ENCODE measurements around the gene ENDOV.

ENDOV gene

DNA sequence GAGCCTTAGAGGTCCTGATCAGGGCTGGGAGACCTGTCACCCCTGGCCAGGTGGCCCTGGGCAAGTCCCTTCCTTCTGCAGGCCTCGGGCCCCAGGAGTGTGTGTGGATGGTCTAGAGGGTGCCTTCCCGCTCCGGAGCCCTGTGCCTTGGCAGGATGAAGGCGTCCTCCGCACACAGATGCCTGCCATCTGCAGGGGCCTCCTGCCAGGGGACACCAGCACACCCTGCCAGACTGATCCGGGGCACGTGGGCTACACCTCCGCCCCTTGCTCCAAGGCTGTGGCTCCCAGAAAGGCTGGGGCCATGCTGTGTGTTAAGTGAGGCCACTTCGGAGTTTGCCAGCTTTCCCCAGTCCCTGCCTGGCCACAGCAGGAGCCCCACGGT, 30.8 kb downstream of the ENDOV start:
- TF ChIP-seq, protein P1, sequence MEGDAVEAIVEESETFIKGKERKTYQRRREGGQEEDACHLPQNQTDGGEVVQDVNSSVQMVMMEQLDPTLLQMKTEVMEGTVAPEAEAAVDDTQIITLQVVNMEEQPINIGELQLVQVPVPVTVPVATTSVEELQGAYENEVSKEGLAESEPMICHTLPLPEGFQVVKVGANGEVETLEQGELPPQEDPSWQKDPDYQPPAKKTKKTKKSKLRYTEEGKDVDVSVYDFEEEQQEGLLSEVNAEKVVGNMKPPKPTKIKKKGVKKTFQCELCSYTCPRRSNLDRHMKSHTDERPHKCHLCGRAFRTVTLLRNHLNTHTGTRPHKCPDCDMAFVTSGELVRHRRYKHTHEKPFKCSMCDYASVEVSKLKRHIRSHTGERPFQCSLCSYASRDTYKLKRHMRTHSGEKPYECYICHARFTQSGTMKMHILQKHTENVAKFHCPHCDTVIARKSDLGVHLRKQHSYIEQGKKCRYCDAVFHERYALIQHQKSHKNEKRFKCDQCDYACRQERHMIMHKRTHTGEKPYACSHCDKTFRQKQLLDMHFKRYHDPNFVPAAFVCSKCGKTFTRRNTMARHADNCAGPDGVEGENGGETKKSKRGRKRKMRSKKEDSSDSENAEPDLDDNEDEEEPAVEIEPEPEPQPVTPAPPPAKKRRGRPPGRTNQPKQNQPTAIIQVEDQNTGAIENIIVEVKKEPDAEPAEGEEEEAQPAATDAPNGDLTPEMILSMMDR (IDR thresholded peaks at IDR 0.05; ENCODE audit: extremely low read depth, insufficient read depth, missing control alignments) = no peak
- in situ Hi-C loops (cut with MboI; ENCODE audit: low pct_unique_long_range_greater_than_20kb, low sequenced_read_pairs, unreplicated experiment) = no loop called here
- DNase-seq (ENCODE audit: low spot score) = no peak

DNA sequence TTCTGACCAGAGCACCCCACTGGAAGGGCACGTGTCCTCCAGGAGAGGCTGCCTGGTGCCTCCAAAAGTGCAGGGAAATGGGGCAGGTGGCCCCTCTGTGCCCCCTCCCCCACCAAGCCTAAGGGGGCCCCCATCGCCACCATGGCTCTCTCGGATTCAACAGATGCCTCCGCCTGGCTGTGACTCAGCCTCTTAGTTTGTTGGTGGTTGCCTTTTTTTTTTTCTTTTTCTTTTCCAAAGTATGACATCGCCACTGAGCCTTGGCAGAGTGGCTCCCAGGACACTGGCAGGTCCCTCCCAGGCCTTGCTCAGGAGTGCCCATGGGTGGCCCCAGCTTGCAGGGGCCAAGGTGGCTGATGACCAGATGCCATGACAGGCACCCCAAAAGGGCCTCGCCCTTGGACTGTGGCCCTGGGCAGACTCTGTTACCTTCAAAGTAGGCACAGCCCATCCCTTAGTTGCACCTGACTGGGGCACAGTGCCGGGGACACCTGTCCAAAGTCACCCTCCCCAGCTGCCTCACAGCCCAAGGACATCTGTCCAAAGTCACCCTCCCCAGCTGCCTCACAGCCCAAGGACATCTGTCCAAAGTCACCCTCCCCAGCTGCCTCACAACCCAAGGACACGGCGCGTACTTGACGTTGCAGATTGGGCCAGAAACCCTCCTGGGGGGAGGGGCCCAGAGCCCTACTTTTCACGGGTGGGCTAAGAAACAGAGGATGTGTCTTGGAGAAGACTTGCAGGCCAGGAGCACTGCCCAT, 31.9 kb downstream of the ENDOV start:
- in situ Hi-C loops (cut with MboI; ENCODE audit: low pct_unique_long_range_greater_than_20kb, low sequenced_read_pairs, unreplicated experiment) = no loop called here
- DNase-seq (ENCODE audit: low spot score) = no peak

DNA sequence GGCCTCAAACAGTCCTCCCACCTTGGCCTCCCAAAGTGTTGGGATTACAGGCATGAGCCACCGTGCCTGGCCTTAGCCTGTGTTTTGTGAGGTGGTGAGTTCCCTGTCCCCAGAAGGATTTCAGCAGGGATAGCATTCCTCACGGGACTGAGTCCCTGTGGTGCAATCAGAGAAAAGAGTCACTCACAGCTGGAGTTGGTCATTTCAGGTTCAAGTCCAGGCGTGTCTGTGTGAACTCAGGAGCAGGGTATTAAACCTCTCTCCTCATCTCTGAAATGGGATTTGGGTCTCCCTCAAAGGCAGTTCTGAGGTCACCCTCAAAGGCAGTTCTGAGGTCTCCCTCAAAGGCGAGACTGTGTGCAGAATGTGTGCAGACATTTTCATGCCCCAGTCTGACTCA, 32.8 kb downstream of the ENDOV start:
- in situ Hi-C loops (cut with MboI; ENCODE audit: low pct_unique_long_range_greater_than_20kb, low sequenced_read_pairs, unreplicated experiment) = no loop called here
- TF ChIP-seq, protein P1 (IDR thresholded peaks at IDR 0.05; ENCODE audit: extremely low read depth, insufficient read depth, missing control alignments) = no peak
- DNase-seq (ENCODE audit: low spot score) = no peak

More for the DNA sequence above, 31.9 kb downstream of the ENDOV start:
- TF ChIP-seq, protein P1 (IDR thresholded peaks at IDR 0.05; ENCODE audit: extremely low read depth, insufficient read depth, missing control alignments) = no peak

DNA sequence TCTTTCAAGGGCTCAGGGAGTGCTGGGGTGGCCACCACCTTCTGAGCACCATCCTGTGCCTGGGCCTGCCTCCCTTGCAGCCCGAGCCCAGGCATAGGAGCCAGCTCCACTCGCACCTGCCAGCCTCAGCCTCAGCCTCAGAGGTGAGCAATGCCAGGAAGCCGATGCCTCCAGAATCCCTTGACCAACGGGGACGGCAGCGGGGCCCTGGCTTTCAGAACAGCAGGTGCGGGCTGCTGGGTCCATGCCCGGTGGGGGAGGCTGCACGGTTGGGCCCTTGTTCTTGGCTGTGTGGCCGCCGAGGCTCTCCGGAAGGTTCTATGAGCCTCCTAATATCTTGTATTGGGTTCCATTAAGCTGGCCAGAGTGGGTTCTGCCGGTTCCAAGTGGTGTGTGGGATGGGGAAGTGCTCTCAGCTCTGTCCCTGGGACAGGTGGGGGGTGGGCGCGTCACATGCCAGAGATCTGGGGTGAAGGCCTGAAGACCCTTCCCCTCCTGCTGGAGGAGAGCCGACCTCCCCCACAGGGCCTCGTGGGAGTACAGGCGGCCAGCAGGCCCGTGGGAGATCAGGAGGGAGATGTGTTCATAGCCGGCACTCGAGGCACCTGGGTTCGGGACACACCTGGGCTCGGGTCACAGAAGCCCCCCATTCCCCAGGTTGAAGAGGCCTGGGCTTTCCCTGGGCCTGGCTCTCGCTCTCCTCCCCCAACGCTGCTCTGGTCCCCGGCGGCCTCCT, 34.4 kb downstream of the ENDOV start:
- no peak for DNase-seq (ENCODE audit: low spot score)
- TF ChIP-seq, protein P1 (IDR thresholded peaks at IDR 0.05; ENCODE audit: extremely low read depth, insufficient read depth, missing control alignments) = no peak
- in situ Hi-C loops (cut with MboI; ENCODE audit: low pct_unique_long_range_greater_than_20kb, low sequenced_read_pairs, unreplicated experiment) = no loop called here

DNA sequence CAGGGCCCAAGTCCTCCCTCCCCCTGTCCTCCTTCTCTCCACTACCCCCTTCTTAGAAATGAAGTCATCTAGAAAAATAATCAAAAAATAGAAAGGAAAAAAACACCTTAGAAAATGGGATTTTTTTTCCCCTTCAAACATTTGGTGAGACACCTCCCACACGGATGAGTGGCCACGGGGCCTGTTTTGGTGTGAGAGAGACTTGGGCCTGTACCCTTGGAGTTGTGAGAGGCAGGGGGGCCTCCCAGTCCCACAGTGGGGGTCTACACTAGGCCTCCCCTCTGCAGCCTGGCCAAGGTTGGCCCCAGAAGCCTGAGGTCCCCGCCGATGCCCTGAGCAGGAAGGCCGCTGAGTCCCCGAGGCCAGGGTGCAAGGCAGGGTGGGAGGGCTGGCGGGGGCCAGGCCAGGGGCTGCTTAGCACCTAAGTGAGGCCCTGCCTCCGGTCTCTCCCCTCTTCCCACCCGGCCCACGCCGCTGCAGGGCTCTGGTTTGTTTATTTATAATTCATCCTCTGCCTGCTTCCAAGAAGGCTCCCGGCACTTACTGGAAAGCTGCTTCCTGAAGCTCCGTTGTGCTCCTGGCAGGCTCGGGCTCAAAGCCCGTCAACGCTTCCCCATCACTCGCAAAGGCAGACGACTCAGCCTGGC, 35.1 kb downstream of the ENDOV start:
- in situ Hi-C loops (cut with MboI; ENCODE audit: low pct_unique_long_range_greater_than_20kb, low sequenced_read_pairs, unreplicated experiment) = no loop called here
- TF ChIP-seq, protein P1 (IDR thresholded peaks at IDR 0.05; ENCODE audit: extremely low read depth, insufficient read depth, missing control alignments) = no peak
- no peak for DNase-seq (ENCODE audit: low spot score)

DNA sequence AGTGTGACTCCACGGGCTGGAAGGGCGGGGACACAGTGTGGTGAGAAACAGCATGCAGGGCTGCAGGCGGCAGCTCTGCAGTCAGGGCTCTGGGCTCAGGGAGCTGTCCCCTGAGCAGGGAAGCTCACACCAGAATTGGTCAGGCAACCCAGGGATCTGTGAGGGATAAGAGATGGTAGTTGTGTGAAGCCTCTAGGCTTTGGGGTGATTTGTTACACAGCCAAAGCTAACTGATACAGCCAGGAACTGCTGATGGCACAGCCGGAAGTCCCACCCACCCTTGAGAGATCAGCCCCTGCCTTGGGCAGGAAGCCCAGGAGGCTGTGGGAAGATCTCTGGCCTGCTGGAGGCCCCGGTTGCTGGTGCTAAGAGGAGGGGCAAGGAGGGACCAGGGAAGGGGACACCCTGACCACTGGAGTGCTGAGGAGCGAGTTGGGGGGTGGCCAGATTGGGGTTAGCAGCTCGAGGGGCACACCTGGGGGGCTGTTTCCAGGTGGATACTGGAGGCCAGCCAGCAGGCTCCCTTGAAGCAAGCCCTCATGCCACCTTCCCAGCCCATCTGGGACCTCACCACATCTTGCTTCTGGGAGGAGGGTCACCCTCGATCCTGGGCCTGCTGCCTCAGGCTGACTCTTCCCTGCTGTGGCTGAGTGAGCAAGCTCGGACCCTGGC, 36.3 kb downstream of the ENDOV start:
- DNase-seq (ENCODE audit: low spot score) = no peak
- in situ Hi-C loops (cut with MboI; ENCODE audit: low pct_unique_long_range_greater_than_20kb, low sequenced_read_pairs, unreplicated experiment) = no loop called here
- TF ChIP-seq, protein P1 (IDR thresholded peaks at IDR 0.05; ENCODE audit: extremely low read depth, insufficient read depth, missing control alignments) = no peak
